Right lobe of liver (tissue), 6 donors: ENCODE data around the gene SMIM5. TPM values are rescaled to one million over a fixed set of nuclear protein-coding genes. Genes with fewer than 3 reads are reported as not detected.

ENCODE experiments used
- ATAC-seq, 4 donors: fragments of 200-7000 bp; cut with Tn5 transposase; one replicate each; pipeline ENCODE4 v1.9.1; 2020; ENCODE audit warnings: mild to moderate bottlenecking in 4 of 4, moderate library complexity in 4 of 4
- DNase-seq, 3 donors: peaks; one replicate each; pipeline ENCODE4 v3.0.0-alpha.2; 2020
- H3K27ac ChIP-seq, 3 donors: fragments of 200-600 bp; one replicate each; pipeline ENCODE4 v1.8.0; 2022
- H3K27me3 ChIP-seq, 2 donors: fragments of 200-600 bp; one replicate each; pipeline ENCODE4 v1.8.0; 2022
- H3K36me3 ChIP-seq, 4 donors: fragments of 200-600 bp; sonication (generic) in 1 of 4; one replicate each; pipeline versions ENCODE4 v1.5.1 to v1.8.0; 2017 to 2022; ENCODE audit warnings: control low read depth in 1 of 4
- H3K4me1 ChIP-seq, 4 donors: fragments of 200-600 bp; sonication (generic) in 1 of 4; one replicate each; pipeline versions ENCODE4 v1.5.1 to v1.8.0; 2017 to 2022; ENCODE audit warnings: control low read depth in 1 of 4
- H3K4me3 ChIP-seq, 3 donors: fragments of 200-600 bp; one replicate each; pipeline ENCODE4 v1.8.0; 2022
- H3K9me3 ChIP-seq, 4 donors: fragments of 200-600 bp; sonication (generic) in 1 of 4; one replicate each; pipeline versions ENCODE4 v1.5.1 to v1.8.0; 2017 to 2022; ENCODE audit warnings: control low read depth in 1 of 4
- CTCF ChIP-seq, 4 donors: fragments of 200-600 bp in 3 of 4; fragments of 450-650 bp in 1 of 4; IDR thresholded peaks; one replicate each; pipeline versions ENCODE4 v1.5.1 to v1.8.0; 2016 to 2022; ENCODE audit warnings: antibody characterized with exemption in 4 of 4, mild to moderate bottlenecking in 2 of 4
- POLR2A ChIP-seq: fragments of 450-650 bp; IDR thresholded peaks from one replicate; pipeline ENCODE4 v1.6.1; 2017; ENCODE audit warnings: antibody characterized with exemption, mild to moderate bottlenecking
- WGBS: methylation state at CpG from one replicate; pipeline ENCODE4 v1.1.6; 2018; ENCODE audit warnings: low coverage, low lambda C conversion rate; ENCODE audit not compliant: insufficient coverage; ENCODE audit errors: missing lambda C conversion rate; 5-methylcytosine and 5-hydroxymethylcytosine counted together
- intact Hi-C, 2 donors: fragments of 100-400 bp; cut with DNase I; formaldehyde crosslinking; loops; one replicate each; pipeline versions ENCODE4 v1.11.2 to v1.14.1; 2022
- total RNA-seq, 6 experiments: library from RNA; depleted of rRNA in 2 of 6; stranded (reverse); fragments of >200 nt in 2 of 6; fragmentation: NEBNext Ultra II Directional in 3 of 6; extraction: Animal tissue kit (Norgen Biotek cat#: 25700) in 3 of 6; gene quantifications; one replicate each; pipeline versions ENCODE4 v1.1.0 to v1.2.4, GENCODE V29; 2016 to 2023
- donor health status: DM: no; HTN: yes; CAD: no.
- donor health status: DM: no; HTN: no; CAD: no.
- donor health status: DM: no; HTN: no; CAD: no.
- donor health status: DM: no; HTN: yes; CAD: no.
- donor health status: DM: no; HTN: yes; CAD: no.

The SMIM5 gene
- total RNA-seq, 6 experiments from 2014 or later, result 0.06 to 0.78 (median 0.29) TPM; not detected in 1

GRCh38 chr17:75664099-75664549 lies 30.9 kb downstream of the SMIM5 start:
- no peak overlapping the region for H3K27ac ChIP-seq
- H3K27me3 ChIP-seq, result no peaks in the 10 kb centered on the region
- H3K4me3 ChIP-seq, result no peak overlapping the region
- ATAC-seq, result no peak
- H3K9me3 ChIP-seq, result no peaks in the 10 kb centered on the region
- H3K4me1 ChIP-seq, result peaks cover 0 to 17% (median 6%) of the 10 kb centered on the region in 4 donors
- 89% methylated on average over 3 of the region's 3 CpGs for WGBS
- H3K36me3 ChIP-seq, result peaks cover 0 to 43% (median 10%) of the 10 kb centered on the region in 4 donors
- TF ChIP-seq POLR2A, result no peak
- TF ChIP-seq CTCF (IDR thresholded peaks at IDR 0.05), result no peak
- DNase-seq, result no peak
- intact Hi-C loops, result no loop called here

DNA sequence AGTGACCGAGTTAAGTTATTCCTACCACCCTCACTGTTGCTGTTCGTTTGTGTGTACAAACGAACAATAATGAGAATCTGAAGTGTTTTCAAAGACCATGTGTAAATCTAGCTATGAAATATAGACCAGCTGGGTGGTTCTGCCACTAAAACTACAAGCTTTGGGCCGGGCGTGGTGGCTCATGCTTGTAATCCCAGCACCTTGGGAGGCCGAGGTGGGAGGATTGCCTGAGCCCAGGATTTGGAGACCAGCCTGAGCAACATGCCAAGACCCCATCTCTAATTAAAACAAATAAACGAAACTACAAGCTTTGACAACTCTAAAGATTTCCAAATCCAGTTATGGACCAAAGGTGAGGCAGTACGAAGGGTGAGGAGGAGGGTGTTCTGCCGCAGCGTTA lies 32.7 kb downstream of the SMIM5 start:
- no peak for ATAC-seq
- H3K4me3 ChIP-seq, result peak overlapping the region in 2 of 3 donors; percentile 86 to 93
- TF ChIP-seq CTCF (IDR thresholded peaks at IDR 0.05), result no peak
- TF ChIP-seq POLR2A, result no peak
- peak in 1 of 3 donors; percentile 37 for DNase-seq
- H3K27me3 ChIP-seq, result no peaks in the 10 kb centered on the region
- peaks cover 0 to 53% (median 15%) of the 10 kb centered on the region in 4 donors for H3K36me3 ChIP-seq
- H3K4me1 ChIP-seq, result peaks cover 0 to 17% (median 6%) of the 10 kb centered on the region in 4 donors
- WGBS, result 83% methylated on average over 4 of the region's 10 CpGs
- H3K9me3 ChIP-seq, result no peaks in the 10 kb centered on the region
- no peak overlapping the region for H3K27ac ChIP-seq
- intact Hi-C loops, result no loop called here

GRCh38 chr17:75666959-75667790 lies 33.9 kb downstream of the SMIM5 start, which contains the start of the genes RECQL5 and SAP30BP:
RECQL5 (minus strand) TSS chr17:75667154; CDS start chr17:75666557, 597 bp downstream.
SAP30BP (plus strand) TSS chr17:75667338; CDS start chr17:75667373, 35 bp downstream.
- no peaks in the 10 kb centered on the region for H3K27me3 ChIP-seq
- H3K27ac ChIP-seq, result peak within 1 kb of the TSS; percentile 56 to 77 (median 57)
- intact Hi-C loops, result no loop called here
- peak; percentile 97 to 99 (median 98) for DNase-seq
- ATAC-seq, result peak; percentile 99 to 100 (median 100)
- TF ChIP-seq CTCF (IDR thresholded peaks at IDR 0.05) (no peak), POLR2A (peak; percentile 59)
- peak within 1 kb of the TSS; percentile 85 to 93 (median 86) for H3K4me3 ChIP-seq
- H3K36me3 ChIP-seq, result peaks cover 0 to 52% (median 11%) of the 10 kb centered on the region in 4 donors
- H3K9me3 ChIP-seq, result no peaks in the 10 kb centered on the region
- under 1% methylated on average over 50 of the region's 55 CpGs for WGBS
- peaks cover 0 to 17% (median 6%) of the 10 kb centered on the region in 4 donors for H3K4me1 ChIP-seq

DNA sequence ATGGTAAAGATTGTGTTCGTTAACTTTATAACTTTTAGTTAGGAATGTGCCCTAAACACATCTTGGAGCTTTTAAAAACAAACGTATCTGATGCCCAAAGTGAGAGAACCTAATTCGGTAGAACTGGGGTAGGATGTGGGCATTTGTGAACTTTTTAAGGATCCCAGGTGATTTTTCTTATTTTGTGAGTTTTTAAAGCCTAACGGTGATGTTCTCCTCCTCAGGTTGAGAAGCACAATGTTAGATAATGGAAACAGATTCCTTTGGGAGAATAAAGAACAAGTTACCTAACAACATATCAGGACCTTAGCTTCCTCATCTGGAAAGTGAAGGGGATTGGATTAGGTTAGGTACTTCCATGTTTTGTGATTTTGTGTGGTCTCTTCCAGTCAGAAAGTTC lies 34.6 kb downstream of the SMIM5 start:
- H3K4me1 ChIP-seq, result peaks cover 0 to 17% (median 6%) of the 10 kb centered on the region in 4 donors
- no peak for TF ChIP-seq CTCF (IDR thresholded peaks at IDR 0.05)
- TF ChIP-seq POLR2A, result no peak
- DNase-seq (no peak), ATAC-seq (no peak)
- H3K36me3 ChIP-seq, result peaks cover 0 to 52% (median 10%) of the 10 kb centered on the region in 4 donors
- H3K4me3 ChIP-seq, result peak overlapping the region; percentile 85 to 93 (median 86)
- no peaks in the 10 kb centered on the region for H3K9me3 ChIP-seq
- no peaks in the 10 kb centered on the region for H3K27me3 ChIP-seq
- intact Hi-C loops, result no loop called here
- peak overlapping the region; percentile 56 to 77 (median 57) for H3K27ac ChIP-seq
- 5% methylated on average over 4 of the region's 4 CpGs for WGBS
